ENCODE results near the gene LEMD2. TPM values are rescaled to one million over a fixed set of nuclear protein-coding genes. Genes with fewer than 3 reads are reported as not detected.

The LEMD2 gene
- total and polyA plus RNA-seq, 7 donors = 21.3 to 63.3 (median 37.3) TPM

DNA sequence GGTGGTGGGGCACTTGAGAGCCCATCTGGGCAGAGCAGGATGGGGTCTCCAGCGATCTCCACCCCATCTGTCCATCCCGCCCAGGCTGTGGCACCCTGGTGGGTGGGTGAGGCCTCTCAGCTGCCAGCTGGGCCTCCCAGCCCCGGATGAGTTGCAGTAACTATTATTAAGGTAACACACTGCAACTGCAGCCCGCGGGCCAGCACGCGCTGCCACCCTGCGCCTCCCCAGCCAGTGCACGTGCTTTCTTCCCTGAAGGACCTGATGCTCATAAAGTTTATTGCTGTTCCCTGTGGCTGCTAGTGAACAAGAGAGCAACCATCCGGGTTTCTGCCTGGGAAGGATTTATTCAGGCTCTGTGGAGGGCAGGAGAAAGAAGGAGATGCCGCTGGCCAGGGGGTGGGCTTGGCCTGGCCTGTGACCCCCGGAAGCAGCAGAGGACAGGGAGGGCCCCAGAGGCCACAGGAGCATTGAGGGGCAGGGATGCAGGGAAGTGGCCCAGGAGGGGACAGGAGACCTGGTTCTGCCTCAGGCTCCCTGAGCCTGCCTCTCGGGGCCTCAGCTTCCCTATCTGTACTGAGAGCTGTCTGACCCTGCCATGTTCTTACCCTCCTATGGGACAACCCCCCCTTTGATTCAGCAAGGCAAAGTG is 43.9 kb downstream of the LEMD2 start:
- H3K4me1 ChIP-seq = peaks cover 21% of the 10 kb centered on the region
- no peaks in the 10 kb centered on the region for H3K27me3 ChIP-seq (ENCODE audit: insufficient read depth in 3 of 3, low read length in 2 of 3)
- peak overlapping the region; percentile 100 for H3K27ac ChIP-seq
- TF ChIP-seq, protein P1, sequence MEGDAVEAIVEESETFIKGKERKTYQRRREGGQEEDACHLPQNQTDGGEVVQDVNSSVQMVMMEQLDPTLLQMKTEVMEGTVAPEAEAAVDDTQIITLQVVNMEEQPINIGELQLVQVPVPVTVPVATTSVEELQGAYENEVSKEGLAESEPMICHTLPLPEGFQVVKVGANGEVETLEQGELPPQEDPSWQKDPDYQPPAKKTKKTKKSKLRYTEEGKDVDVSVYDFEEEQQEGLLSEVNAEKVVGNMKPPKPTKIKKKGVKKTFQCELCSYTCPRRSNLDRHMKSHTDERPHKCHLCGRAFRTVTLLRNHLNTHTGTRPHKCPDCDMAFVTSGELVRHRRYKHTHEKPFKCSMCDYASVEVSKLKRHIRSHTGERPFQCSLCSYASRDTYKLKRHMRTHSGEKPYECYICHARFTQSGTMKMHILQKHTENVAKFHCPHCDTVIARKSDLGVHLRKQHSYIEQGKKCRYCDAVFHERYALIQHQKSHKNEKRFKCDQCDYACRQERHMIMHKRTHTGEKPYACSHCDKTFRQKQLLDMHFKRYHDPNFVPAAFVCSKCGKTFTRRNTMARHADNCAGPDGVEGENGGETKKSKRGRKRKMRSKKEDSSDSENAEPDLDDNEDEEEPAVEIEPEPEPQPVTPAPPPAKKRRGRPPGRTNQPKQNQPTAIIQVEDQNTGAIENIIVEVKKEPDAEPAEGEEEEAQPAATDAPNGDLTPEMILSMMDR (IDR thresholded peaks at IDR 0.05) = no peak
- intact Hi-C loops (cut with DNase I) = loop anchor here in 1 of 2 donors (1.0 kb wide), 1 partner anchor 17 kb away; no protein-coding TSS in a partner anchor
- DNase-seq (peak in 1 of 2 donors; percentile 86), ATAC-seq (peak in 3 of 4 donors; percentile 4 to 9 (median 5))
- peak overlapping the region; percentile 72 for H3K4me3 ChIP-seq
- H3K36me3 ChIP-seq (ENCODE audit: insufficient read depth in 1 of 2, low read depth in 1 of 2) = peaks cover 0 to 39% of the 10 kb centered on the region in 2 donors
- WGBS, 3 donors = 12 to 25% (median 20%) methylated on average over 13 of the region's 13 CpGs
- no peaks in the 10 kb centered on the region for H3K9me3 ChIP-seq

DNA sequence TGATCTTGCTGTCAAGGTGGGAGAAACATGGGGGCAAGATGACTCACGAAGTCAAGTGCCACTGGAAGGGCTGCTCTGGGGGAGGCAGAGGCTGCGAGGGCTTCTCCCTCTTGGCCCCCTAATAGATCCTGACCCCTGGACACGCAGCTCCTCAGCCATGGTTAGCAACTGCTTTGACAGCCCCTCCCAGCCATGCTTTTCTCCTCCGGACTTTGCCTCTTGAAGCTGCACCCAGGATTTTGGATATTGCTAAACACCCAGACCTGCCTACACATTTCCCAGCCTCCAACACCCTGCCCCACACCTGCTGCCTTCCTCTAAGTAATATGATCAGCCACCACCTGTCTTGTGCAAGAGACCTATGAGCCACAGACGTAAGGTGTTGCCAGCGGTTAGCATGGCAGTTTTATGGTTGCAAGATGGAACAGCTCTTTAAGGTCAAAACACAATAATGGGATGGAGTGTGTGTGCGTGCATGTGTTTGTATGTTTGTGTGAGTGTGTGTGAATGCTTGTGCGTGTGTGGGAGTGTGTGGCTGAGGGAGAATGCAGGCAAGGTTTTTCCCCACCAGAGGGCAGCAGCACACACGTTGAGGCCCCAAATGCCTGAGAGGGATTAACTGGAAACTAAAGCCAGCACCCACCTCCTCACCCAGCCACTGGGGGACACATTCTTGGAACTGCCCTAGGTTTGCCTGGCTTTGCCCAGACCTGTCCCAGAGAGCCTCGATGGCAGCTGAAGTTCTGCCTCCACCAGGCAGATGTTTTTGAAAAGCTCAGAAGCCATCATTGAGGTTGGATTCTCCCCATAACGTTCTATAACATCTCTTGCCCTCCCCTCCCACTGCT is 44.7 kb downstream of the LEMD2 start:
- TF ChIP-seq, protein P1 (IDR thresholded peaks at IDR 0.05) = peak; percentile 89
- Histone ChIP-seq H3K4me3 (peak overlapping the region; percentile 72), H3K9me3 (no peaks in the 10 kb centered on the region), H3K36me3 (ENCODE audit: insufficient read depth in 1 of 2, low read depth in 1 of 2) (peaks cover 0 to 47% of the 10 kb centered on the region in 2 donors), H3K27ac (peak overlapping the region; percentile 100), H3K27me3 (ENCODE audit: insufficient read depth in 3 of 3, low read length in 2 of 3) (no peaks in the 10 kb centered on the region), H3K4me1 (peaks cover 24% of the 10 kb centered on the region)
- intact Hi-C loops (cut with DNase I) = loop anchor here in 1 of 2 donors (1.0 kb wide), 1 partner anchor 18 kb away; no protein-coding TSS in a partner anchor
- 9 to 15% (median 11%) methylated on average over 11 of the region's 11 CpGs for WGBS, 3 donors
- ATAC-seq (peak; percentile 31 to 39 (median 38)), DNase-seq (peak; percentile 83 to 93)

DNA sequence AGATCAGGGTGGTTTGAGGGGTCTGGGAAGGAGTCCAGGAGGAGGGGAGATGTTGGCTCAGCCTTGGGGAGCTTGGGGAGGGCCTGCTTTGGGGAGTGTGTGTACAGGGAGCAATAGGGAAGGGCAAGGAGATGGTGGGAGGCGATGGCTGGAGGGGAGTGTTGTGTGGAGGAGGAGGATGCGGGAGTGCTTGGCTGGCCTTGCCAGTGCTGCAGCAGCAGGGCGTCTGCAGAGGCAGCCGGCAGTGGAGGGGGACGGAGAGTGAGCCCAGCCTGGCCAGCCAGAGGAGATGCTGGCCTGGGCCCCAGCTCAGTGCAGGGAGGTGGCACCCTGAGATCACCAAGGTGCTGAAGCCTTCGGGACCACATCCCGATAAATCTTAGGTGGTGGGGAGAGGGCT is 46.1 kb downstream of the LEMD2 start:
- Histone ChIP-seq H3K4me1 (peaks cover 38% of the 10 kb centered on the region), H3K27ac (peak overlapping the region; percentile 100), H3K36me3 (ENCODE audit: insufficient read depth in 1 of 2, low read depth in 1 of 2) (peaks cover 0 to 61% of the 10 kb centered on the region in 2 donors), H3K9me3 (no peaks in the 10 kb centered on the region), H3K27me3 (ENCODE audit: insufficient read depth in 3 of 3, low read length in 2 of 3) (no peaks in the 10 kb centered on the region), H3K4me3 (peak overlapping the region; percentile 72)
- DNase-seq (no peak), ATAC-seq (no peak)
- intact Hi-C loops (cut with DNase I) = no loop called here
- TF ChIP-seq, protein P1 (IDR thresholded peaks at IDR 0.05) = no peak
- WGBS, 3 donors = 15 to 34% (median 21%) methylated on average over 7 of the region's 7 CpGs

DNA sequence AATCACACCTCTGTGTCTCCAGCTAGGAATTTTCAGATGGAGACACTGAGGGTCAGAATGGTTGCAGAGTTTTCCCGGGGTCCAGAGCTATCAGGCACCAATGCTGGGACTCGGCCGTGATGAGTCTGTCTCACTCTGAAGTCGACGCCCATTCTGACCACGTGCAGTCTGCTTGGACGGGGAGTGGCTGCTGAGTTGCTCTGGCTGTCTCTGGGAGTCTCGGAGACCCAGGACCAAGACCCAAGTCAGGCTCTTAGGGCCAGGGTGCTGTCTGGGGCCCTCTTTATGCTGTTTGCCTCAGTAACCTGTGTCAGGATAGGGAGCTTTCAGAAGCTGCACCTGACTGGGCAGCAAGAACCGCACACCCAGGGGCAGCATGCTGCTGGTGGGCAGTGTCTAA is 46.8 kb downstream of the LEMD2 start:
- no peaks in the 10 kb centered on the region for H3K27me3 ChIP-seq (ENCODE audit: insufficient read depth in 3 of 3, low read length in 2 of 3)
- DNase-seq = peak in 1 of 2 donors; percentile 80
- H3K9me3 ChIP-seq = no peaks in the 10 kb centered on the region
- peak overlapping the region; percentile 72 for H3K4me3 ChIP-seq
- intact Hi-C loops (cut with DNase I) = no loop called here
- H3K36me3 ChIP-seq (ENCODE audit: insufficient read depth in 1 of 2, low read depth in 1 of 2) = peaks cover 0 to 68% of the 10 kb centered on the region in 2 donors
- peaks cover 45% of the 10 kb centered on the region for H3K4me1 ChIP-seq
- WGBS, 3 donors = 18 to 35% (median 25%) methylated on average over 9 of the region's 9 CpGs
- no peak for ATAC-seq
- TF ChIP-seq, protein P1 (IDR thresholded peaks at IDR 0.05) = no peak
- peak overlapping the region; percentile 100 for H3K27ac ChIP-seq

All from psoas muscle (tissue), 8 donors.